NB4 (cell line): ENCODE measurements around the gene MPZL3.

ENCODE experiments used
- POLR2A ChIP-seq: IDR thresholded peaks from 2 replicates; pipeline ENCODE4 v1.6.1; 2011; ENCODE audit warnings: mild to moderate bottlenecking; ENCODE audit not compliant: insufficient read length; ENCODE audit errors: extremely low read depth
- TF ChIP-seq, protein P1 (sequence below): IDR thresholded peaks from one replicate; pipeline ENCODE4 v1.5.1; 2012; ENCODE audit warnings: low read depth, low read length
- TF ChIP-seq, protein P2 (sequence below): IDR thresholded peaks from 2 replicates; pipeline ENCODE4 v1.6.1; 2011; ENCODE audit warnings: low read depth, low read length

DNA sequence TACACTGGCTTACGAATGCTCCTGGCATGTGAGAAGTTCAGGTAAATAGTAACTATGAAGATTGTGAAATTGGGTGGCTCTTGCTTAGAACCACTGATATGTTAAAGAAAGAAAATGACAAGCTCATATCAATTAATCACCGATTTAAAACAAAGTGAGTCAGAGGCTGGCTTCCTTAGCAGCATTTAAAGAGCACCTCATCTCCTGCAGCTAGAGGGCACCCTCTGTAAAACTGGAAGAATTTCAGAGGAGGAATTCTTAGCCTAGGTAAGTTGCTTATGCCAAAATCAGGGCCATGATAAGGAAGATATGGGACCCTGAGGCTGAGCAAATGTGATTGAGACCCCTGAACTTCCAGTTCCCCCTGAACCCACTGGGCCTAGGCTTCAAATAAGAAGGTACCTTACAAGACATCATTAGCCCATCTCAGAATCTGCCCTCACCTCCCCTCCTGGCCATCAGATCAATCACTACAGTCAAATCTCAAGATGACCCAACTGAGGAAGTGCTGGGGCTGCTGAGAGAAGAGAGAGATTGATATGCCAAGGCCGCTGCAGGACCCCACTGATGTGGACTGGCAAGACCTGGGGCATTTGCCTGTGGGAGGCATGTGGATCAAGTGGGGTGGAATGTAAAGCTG is 43.8 kb upstream of the MPZL3 start:
- TF ChIP-seq, protein P1, sequence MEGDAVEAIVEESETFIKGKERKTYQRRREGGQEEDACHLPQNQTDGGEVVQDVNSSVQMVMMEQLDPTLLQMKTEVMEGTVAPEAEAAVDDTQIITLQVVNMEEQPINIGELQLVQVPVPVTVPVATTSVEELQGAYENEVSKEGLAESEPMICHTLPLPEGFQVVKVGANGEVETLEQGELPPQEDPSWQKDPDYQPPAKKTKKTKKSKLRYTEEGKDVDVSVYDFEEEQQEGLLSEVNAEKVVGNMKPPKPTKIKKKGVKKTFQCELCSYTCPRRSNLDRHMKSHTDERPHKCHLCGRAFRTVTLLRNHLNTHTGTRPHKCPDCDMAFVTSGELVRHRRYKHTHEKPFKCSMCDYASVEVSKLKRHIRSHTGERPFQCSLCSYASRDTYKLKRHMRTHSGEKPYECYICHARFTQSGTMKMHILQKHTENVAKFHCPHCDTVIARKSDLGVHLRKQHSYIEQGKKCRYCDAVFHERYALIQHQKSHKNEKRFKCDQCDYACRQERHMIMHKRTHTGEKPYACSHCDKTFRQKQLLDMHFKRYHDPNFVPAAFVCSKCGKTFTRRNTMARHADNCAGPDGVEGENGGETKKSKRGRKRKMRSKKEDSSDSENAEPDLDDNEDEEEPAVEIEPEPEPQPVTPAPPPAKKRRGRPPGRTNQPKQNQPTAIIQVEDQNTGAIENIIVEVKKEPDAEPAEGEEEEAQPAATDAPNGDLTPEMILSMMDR, result peak; percentile 73
- TF ChIP-seq POLR2A, result no peak
- TF ChIP-seq, protein P2, sequence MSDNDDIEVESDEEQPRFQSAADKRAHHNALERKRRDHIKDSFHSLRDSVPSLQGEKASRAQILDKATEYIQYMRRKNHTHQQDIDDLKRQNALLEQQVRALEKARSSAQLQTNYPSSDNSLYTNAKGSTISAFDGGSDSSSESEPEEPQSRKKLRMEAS, result no peak
